Activated CD8-positive, alpha-beta T cell treated with anti-CD3 and anti-CD28 coated beads for 36 hours (primary cell): Measurements from ENCODE around the gene MANBA. TPM values are rescaled to one million over a fixed set of nuclear protein-coding genes. Genes with fewer than 3 reads are reported as not detected.

Experiments used
- ATAC-seq: fragments of 200-7000 bp; cut with Tn5 transposase; one replicate; pipeline ENCODE4 v1.10.0; 2021; ENCODE audit warnings: mild to moderate bottlenecking, moderate library complexity
- CTCF ChIA-PET: fragments of 350-600 bp; sonication (Branson Sonifier 250); formaldehyde crosslinking; loops from one replicate; lab custom pipeline; 2021; ENCODE audit warnings: antibody characterized with exemption; lab: Charles Lee
- POLR2A ChIA-PET: fragments of 350-600 bp; sonication (Branson Sonifier 250); formaldehyde crosslinking; loops from one replicate; lab custom pipeline; 2021; ENCODE audit warnings: antibody characterized with exemption; lab: Charles Lee
- DNase-seq: peaks from one replicate; pipeline ENCODE4 v3.0.0-alpha.2; 2020
- H3K27ac Mint-ChIP-seq: one replicate; pipeline ENCODE4 v1.8.0; 2021; ENCODE audit warnings: mild to moderate bottlenecking, mixed read lengths
- H3K27me3 Mint-ChIP-seq: one replicate; pipeline ENCODE4 v1.8.0; 2021; ENCODE audit warnings: mixed read lengths
- H3K36me3 Mint-ChIP-seq: one replicate; pipeline ENCODE4 v1.8.0; 2021; ENCODE audit warnings: low read depth, mixed read lengths
- H3K4me1 Mint-ChIP-seq: one replicate; pipeline ENCODE4 v1.8.0; 2021; ENCODE audit warnings: low read depth, mixed read lengths
- H3K4me3 Mint-ChIP-seq: one replicate; pipeline ENCODE4 v1.8.0; 2021; ENCODE audit warnings: mild to moderate bottlenecking, moderate library complexity, mixed read lengths
- H3K9me3 Mint-ChIP-seq: one replicate; pipeline ENCODE4 v1.8.0; 2021; ENCODE audit warnings: mixed read lengths
- intact Hi-C: fragments of 100-400 bp; cut with micrococcal nuclease; formaldehyde crosslinking; loops from one replicate; pipeline ENCODE4 v1.10.0; 2022
- total RNA-seq, 2 experiments: library from RNA; stranded (reverse); gene quantifications; one replicate each; pipeline ENCODE4 v1.2.3, GENCODE V29; 2021
- TF ChIP-seq, protein P1 (sequence below): fragments of 200-600 bp; IDR thresholded peaks from one replicate; pipeline ENCODE4 v1.8.0; 2022; ENCODE audit warnings: antibody characterized with exemption, mild to moderate bottlenecking

The MANBA gene
- total RNA-seq, 2 experiments from 2014 or later, result 14.5 to 16.3 TPM

GRCh38 chr4:102781570-102781969, 20.8 kb upstream of the MANBA start:
- POLR2A ChIA-PET, result interaction anchor here (1.0 to 1.5 kb wide), 2 partner anchors 9 to 11 kb away, joined by 4 to 6 read pairs; no protein-coding TSS in a partner anchor
- intact Hi-C loops, result no loop called here
- CTCF ChIA-PET, result interaction anchor here (1.0 kb wide), 1 partner anchor 21 kb away, joined by 3 read pairs; the partner anchor contains the start of gene MANBA
- no peaks in the 10 kb centered on the region for H3K9me3 Mint-ChIP-seq
- DNase-seq (no peak), ATAC-seq (no peak)
- H3K27ac Mint-ChIP-seq, result no peak overlapping the region
- H3K27me3 Mint-ChIP-seq, result peaks cover 2% of the 10 kb centered on the region
- H3K36me3 Mint-ChIP-seq, result no peaks in the 10 kb centered on the region
- no peaks in the 10 kb centered on the region for H3K4me1 Mint-ChIP-seq
- TF ChIP-seq, protein P1, sequence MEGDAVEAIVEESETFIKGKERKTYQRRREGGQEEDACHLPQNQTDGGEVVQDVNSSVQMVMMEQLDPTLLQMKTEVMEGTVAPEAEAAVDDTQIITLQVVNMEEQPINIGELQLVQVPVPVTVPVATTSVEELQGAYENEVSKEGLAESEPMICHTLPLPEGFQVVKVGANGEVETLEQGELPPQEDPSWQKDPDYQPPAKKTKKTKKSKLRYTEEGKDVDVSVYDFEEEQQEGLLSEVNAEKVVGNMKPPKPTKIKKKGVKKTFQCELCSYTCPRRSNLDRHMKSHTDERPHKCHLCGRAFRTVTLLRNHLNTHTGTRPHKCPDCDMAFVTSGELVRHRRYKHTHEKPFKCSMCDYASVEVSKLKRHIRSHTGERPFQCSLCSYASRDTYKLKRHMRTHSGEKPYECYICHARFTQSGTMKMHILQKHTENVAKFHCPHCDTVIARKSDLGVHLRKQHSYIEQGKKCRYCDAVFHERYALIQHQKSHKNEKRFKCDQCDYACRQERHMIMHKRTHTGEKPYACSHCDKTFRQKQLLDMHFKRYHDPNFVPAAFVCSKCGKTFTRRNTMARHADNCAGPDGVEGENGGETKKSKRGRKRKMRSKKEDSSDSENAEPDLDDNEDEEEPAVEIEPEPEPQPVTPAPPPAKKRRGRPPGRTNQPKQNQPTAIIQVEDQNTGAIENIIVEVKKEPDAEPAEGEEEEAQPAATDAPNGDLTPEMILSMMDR, result no peak
- no peak overlapping the region for H3K4me3 Mint-ChIP-seq

DNA sequence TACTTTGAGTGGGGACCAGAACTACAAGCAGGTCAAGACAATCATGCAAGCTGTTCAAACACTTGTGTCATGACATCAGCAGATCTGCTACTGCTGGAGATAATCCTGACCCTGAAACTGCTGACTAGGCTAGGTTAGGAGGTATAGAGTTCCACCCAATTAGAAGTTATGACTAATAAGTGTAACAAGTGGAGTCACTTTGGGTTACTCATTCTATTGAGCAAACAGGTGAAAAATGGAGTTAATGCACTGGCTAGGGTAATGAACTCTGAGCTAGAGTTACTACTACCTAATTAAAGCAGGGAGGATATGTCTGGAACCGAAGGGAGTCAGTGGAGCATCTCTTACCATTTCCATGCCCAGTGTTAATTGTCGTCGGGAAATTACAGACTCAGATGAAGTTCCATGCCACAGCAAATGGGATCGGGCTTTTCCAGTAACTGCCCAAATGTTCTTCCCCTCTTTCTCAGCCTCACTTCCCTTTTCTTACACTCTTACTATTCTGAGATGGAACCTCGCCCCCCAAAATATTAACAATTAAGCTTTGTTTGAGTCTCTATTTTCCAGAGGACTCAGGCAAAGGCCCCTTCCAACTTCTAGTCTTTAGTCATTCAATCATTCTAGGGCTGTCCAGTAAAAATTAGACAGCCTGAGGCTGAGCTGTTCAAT, 19.8 kb upstream of the MANBA start:
- H3K4me1 Mint-ChIP-seq, result no peaks in the 10 kb centered on the region
- peaks cover 2% of the 10 kb centered on the region for H3K27me3 Mint-ChIP-seq
- TF ChIP-seq, protein P1, result no peak
- ATAC-seq (peak; percentile 73), DNase-seq (no peak)
- H3K36me3 Mint-ChIP-seq, result no peaks in the 10 kb centered on the region
- intact Hi-C loops, result no loop called here
- H3K27ac Mint-ChIP-seq, result no peak overlapping the region
- H3K4me3 Mint-ChIP-seq, result no peak overlapping the region
- ChIA-PET POLR2A (interaction anchor here (1.5 kb wide), 2 partner anchors 10 to 102 kb away, joined by 3 to 6 read pairs; no protein-coding TSS in a partner anchor), CTCF (no interaction called here)
- H3K9me3 Mint-ChIP-seq, result no peaks in the 10 kb centered on the region

GRCh38 chr4:102779204-102779603, 18.4 kb upstream of the MANBA start:
- Mint-ChIP-seq H3K4me3 (no peak overlapping the region), H3K9me3 (no peaks in the 10 kb centered on the region), H3K27ac (no peak overlapping the region), H3K36me3 (no peaks in the 10 kb centered on the region), H3K4me1 (no peaks in the 10 kb centered on the region), H3K27me3 (peaks cover 2% of the 10 kb centered on the region)
- CTCF ChIA-PET, result interaction anchor here (1.0 kb wide), 1 partner anchor 14 kb away, joined by 3 read pairs; no protein-coding TSS in a partner anchor
- intact Hi-C loops, result no loop called here
- TF ChIP-seq, protein P1, result no peak
- POLR2A ChIA-PET, result interaction anchor here (1.1 kb wide), 1 partner anchor 11 kb away, joined by 3 read pairs; no protein-coding TSS in a partner anchor
- DNase-seq (no peak), ATAC-seq (no peak)

DNA sequence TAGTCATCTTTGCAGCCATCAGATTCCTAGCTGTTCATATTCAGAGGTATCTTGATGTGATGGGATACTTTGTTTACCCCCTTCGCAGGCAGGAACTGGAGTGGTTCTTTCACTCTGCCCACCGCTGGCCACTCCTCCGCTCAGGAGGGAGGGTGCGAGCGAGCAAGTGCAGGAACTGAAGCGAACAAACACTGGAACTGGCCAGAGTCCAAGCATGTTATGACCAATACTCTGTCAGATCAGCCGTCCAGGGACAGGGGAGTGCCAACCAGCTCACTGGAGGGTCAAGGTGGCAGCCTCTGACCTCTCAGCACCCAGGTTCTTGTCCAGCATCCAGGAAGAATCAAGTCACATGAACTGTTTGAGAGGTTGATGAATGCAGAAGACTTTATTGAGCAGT, 18.0 kb upstream of the MANBA start:
- DNase-seq (no peak), ATAC-seq (no peak)
- intact Hi-C loops, result no loop called here
- H3K27ac Mint-ChIP-seq, result no peak overlapping the region
- H3K4me1 Mint-ChIP-seq, result no peaks in the 10 kb centered on the region
- ChIA-PET CTCF (interaction anchor here (1.0 kb wide), 1 partner anchor 14 kb away, joined by 3 read pairs; no protein-coding TSS in a partner anchor), POLR2A (interaction anchor here (0.7 kb wide), 1 partner anchor 229 kb away, joined by 3 read pairs; no protein-coding TSS in a partner anchor)
- H3K36me3 Mint-ChIP-seq, result no peaks in the 10 kb centered on the region
- TF ChIP-seq, protein P1, result no peak
- peaks cover 2% of the 10 kb centered on the region for H3K27me3 Mint-ChIP-seq
- no peak overlapping the region for H3K4me3 Mint-ChIP-seq
- no peaks in the 10 kb centered on the region for H3K9me3 Mint-ChIP-seq

GRCh38 chr4:102775805-102776204, 15.0 kb upstream of the MANBA start:
- Mint-ChIP-seq H3K4me1 (no peaks in the 10 kb centered on the region), H3K27me3 (peaks cover 2% of the 10 kb centered on the region), H3K9me3 (no peaks in the 10 kb centered on the region), H3K4me3 (no peak overlapping the region), H3K36me3 (no peaks in the 10 kb centered on the region), H3K27ac (no peak overlapping the region)
- intact Hi-C loops, result no loop called here
- ChIA-PET POLR2A (no interaction called here), CTCF (no interaction called here)
- ATAC-seq, result no peak
- no peak for DNase-seq
- TF ChIP-seq, protein P1, result no peak
